Smooth muscle cell (in vitro differentiated cells): Measurements from ENCODE around the gene PLTP. TPM values are rescaled to one million over a fixed set of nuclear protein-coding genes. Genes with fewer than 3 reads are reported as not detected.

Experiments used
- DNase-seq: peaks from one replicate; lab custom pipeline; 2025; ENCODE audit not compliant: unreplicated experiment; lab: John Stamatoyannopoulos, UW
- H2AFZ ChIP-seq: fragments of 200-600 bp; sonication (generic); 2 replicates; pipeline ENCODE4 v1.6.0; 2016; ENCODE audit warnings: antibody characterized with exemption, low read depth, mild to moderate bottlenecking
- H3F3A ChIP-seq: fragments of 200-600 bp; sonication (generic); 2 replicates; pipeline ENCODE4 v1.6.0; 2017; ENCODE audit warnings: antibody characterized with exemption, low read depth
- H3K27ac ChIP-seq: fragments of 200-600 bp; sonication (generic); 2 replicates; pipeline ENCODE4 v1.5.1; 2016; ENCODE audit warnings: low read depth, mild to moderate bottlenecking
- H3K27me3 ChIP-seq: fragments of 200-600 bp; sonication (generic); 2 replicates; pipeline ENCODE4 v1.6.1; 2016; ENCODE audit warnings: low read depth, mild to moderate bottlenecking
- H3K36me3 ChIP-seq: fragments of 200-600 bp; sonication (generic); 2 replicates; pipeline ENCODE4 v1.5.1; 2016; ENCODE audit warnings: low read depth
- H3K4me1 ChIP-seq: fragments of 200-600 bp; sonication (generic); 2 replicates; pipeline ENCODE4 v1.5.1; 2016; ENCODE audit warnings: low read depth
- H3K4me2 ChIP-seq: fragments of 200-600 bp; sonication (generic); 2 replicates; pipeline ENCODE4 v1.6.0; 2016; ENCODE audit warnings: mild to moderate bottlenecking
- H3K4me3 ChIP-seq: fragments of 200-600 bp; sonication (generic); 2 replicates; pipeline ENCODE4 v1.5.1; 2016; ENCODE audit warnings: mild to moderate bottlenecking
- H3K79me2 ChIP-seq: fragments of 200-600 bp; sonication (generic); 2 replicates; pipeline ENCODE4 v1.6.0; 2016; ENCODE audit warnings: low read depth, mild to moderate bottlenecking
- H3K9ac ChIP-seq: fragments of 200-600 bp; sonication (generic); 2 replicates; pipeline ENCODE4 v1.6.0; 2016; ENCODE audit warnings: low read depth
- H3K9me3 ChIP-seq: fragments of 200-600 bp; sonication (generic); replicated peaks from 2 replicates; pipeline ENCODE4 v1.5.1; 2016; ENCODE audit warnings: low read depth
- H4K20me1 ChIP-seq: fragments of 200-600 bp; sonication (generic); 2 replicates; pipeline ENCODE4 v1.6.0; 2016; ENCODE audit warnings: low read depth
- WGBS: methylation state at CpG from one replicate; pipeline ENCODE4 v1.1.7; 2016; ENCODE audit warnings: low lambda C conversion rate; 5-methylcytosine and 5-hydroxymethylcytosine counted together
- polyA plus RNA-seq: library from polyadenylated mRNA; unstranded; fragments of >200 nt; fragmentation: Nextera tagmentation; extraction: Ambion mirVana; gene quantifications from 2 replicates; pipeline ENCODE4 v1.2.1, GENCODE V29; 2016
- total RNA-seq: library from RNA; depleted of rRNA; stranded (reverse); fragments of >200 nt; gene quantifications from 2 replicates; pipeline ENCODE4 v1.2.3, GENCODE V29; 2014
- TF ChIP-seq, protein P1 (sequence below): fragments of 200-600 bp; sonication (generic); IDR thresholded peaks from 2 replicates; pipeline ENCODE4 v1.5.1; 2017; ENCODE audit warnings: borderline replicate concordance, mild to moderate bottlenecking, antibody characterized with exemption; ENCODE audit not compliant: insufficient read depth, poor library complexity, severe bottlenecking

Gene PLTP
- total and polyA plus RNA-seq, 2 experiments from 2014 or later, result 81.0 to 262 TPM

DNA sequence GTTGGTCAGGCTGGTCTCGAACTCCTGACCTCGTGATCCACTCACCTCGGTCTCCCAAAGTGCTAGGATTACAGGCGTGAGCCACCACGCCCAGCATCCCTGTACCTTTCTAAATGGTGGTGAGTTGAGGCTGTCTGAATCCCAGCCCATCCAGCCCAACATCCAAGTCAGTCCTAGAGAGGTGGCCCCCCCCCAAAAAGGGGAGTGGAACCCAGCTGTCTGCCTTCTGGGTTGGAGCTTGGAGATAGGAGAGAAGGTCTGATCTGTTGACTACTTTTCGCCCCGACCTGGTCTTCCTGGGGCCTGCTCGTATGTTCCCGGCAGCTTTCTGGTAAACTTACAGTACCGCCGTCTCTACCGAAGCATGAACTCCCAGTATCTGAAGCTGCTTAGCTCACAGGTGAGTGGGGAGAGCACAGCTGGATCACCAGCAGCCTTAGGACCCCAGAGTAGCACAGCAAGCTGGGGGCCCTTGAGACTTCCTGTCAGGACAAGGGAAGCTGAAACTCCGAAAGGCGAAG, 15.3 kb downstream of the PLTP start:
- H4K20me1 ChIP-seq, result no peaks in the 10 kb centered on the region
- no peak for DNase-seq
- H3K4me3 ChIP-seq, result no peak overlapping the region
- H3K27ac ChIP-seq, result no peak overlapping the region
- H3K79me2 ChIP-seq, result peaks cover 4% of the 10 kb centered on the region
- H3K9me3 ChIP-seq, result no peaks in the 10 kb centered on the region
- H3K27me3 ChIP-seq, result no peaks in the 10 kb centered on the region
- 98% methylated on average over 14 of the region's 14 CpGs for WGBS
- peaks cover 4% of the 10 kb centered on the region for H3K4me1 ChIP-seq
- TF ChIP-seq, protein P1, sequence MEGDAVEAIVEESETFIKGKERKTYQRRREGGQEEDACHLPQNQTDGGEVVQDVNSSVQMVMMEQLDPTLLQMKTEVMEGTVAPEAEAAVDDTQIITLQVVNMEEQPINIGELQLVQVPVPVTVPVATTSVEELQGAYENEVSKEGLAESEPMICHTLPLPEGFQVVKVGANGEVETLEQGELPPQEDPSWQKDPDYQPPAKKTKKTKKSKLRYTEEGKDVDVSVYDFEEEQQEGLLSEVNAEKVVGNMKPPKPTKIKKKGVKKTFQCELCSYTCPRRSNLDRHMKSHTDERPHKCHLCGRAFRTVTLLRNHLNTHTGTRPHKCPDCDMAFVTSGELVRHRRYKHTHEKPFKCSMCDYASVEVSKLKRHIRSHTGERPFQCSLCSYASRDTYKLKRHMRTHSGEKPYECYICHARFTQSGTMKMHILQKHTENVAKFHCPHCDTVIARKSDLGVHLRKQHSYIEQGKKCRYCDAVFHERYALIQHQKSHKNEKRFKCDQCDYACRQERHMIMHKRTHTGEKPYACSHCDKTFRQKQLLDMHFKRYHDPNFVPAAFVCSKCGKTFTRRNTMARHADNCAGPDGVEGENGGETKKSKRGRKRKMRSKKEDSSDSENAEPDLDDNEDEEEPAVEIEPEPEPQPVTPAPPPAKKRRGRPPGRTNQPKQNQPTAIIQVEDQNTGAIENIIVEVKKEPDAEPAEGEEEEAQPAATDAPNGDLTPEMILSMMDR, result no peak
- H3K36me3 ChIP-seq, result no peaks in the 10 kb centered on the region
- H3K9ac ChIP-seq, result no peak overlapping the region
- H2AFZ ChIP-seq, result no peak overlapping the region
- H3F3A ChIP-seq, result peaks cover 12% of the 10 kb centered on the region
- H3K4me2 ChIP-seq, result no peak overlapping the region

DNA sequence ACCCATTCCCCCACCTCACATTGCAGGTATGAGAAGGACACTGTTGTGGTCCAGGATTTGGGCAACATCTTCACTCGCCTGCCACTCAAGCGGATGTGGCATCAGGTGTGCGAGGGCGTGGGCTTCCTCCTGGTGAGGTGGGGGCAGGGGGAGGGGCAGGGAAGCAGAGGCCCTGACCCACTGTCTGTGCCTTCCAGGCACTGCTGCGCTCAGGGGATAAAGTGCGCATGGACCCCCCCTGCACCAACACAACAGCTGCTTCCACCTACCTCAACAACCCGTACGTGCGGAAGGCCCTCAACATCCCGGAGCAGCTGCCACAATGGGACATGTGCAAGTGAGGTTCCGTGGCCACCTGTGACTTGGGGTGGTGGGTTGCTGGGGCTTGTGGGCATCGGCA, 17.2 kb downstream of the PLTP start:
- DNase-seq, result no peak
- TF ChIP-seq, protein P1, result no peak
- no peak overlapping the region for H2AFZ ChIP-seq
- H3K9ac ChIP-seq, result no peak overlapping the region
- H3K79me2 ChIP-seq, result peaks cover 5% of the 10 kb centered on the region
- H3K36me3 ChIP-seq, result no peaks in the 10 kb centered on the region
- 93% methylated on average over 12 of the region's 12 CpGs for WGBS
- no peaks in the 10 kb centered on the region for H3K9me3 ChIP-seq
- H3K4me3 ChIP-seq, result no peak overlapping the region
- H3K4me2 ChIP-seq, result no peak overlapping the region
- H3K27me3 ChIP-seq, result no peaks in the 10 kb centered on the region
- H4K20me1 ChIP-seq, result no peaks in the 10 kb centered on the region
- no peak overlapping the region for H3K27ac ChIP-seq
- peaks cover 6% of the 10 kb centered on the region for H3K4me1 ChIP-seq
- peaks cover 9% of the 10 kb centered on the region for H3F3A ChIP-seq

- DNase-seq, result no peak
- no peak overlapping the region for H3K4me3 ChIP-seq
- H3K9ac ChIP-seq, result no peak overlapping the region
- H3K36me3 ChIP-seq, result no peaks in the 10 kb centered on the region
- no peak overlapping the region for H2AFZ ChIP-seq
- peaks cover 6% of the 10 kb centered on the region for H3K4me1 ChIP-seq
- no peaks in the 10 kb centered on the region for H3K9me3 ChIP-seq
- H3K79me2 ChIP-seq, result peaks cover 5% of the 10 kb centered on the region
- no peaks in the 10 kb centered on the region for H4K20me1 ChIP-seq
- no peaks in the 10 kb centered on the region for H3K27me3 ChIP-seq
- no peak overlapping the region for H3K27ac ChIP-seq
- no peak overlapping the region for H3K4me2 ChIP-seq
- TF ChIP-seq, protein P1, result no peak
- peaks cover 9% of the 10 kb centered on the region for H3F3A ChIP-seq
- 94% methylated on average over 4 of the region's 4 CpGs for WGBS
These were observed 18.1 kb downstream of the PLTP start for GRCh38 chr20:45893831-45894230.

DNA sequence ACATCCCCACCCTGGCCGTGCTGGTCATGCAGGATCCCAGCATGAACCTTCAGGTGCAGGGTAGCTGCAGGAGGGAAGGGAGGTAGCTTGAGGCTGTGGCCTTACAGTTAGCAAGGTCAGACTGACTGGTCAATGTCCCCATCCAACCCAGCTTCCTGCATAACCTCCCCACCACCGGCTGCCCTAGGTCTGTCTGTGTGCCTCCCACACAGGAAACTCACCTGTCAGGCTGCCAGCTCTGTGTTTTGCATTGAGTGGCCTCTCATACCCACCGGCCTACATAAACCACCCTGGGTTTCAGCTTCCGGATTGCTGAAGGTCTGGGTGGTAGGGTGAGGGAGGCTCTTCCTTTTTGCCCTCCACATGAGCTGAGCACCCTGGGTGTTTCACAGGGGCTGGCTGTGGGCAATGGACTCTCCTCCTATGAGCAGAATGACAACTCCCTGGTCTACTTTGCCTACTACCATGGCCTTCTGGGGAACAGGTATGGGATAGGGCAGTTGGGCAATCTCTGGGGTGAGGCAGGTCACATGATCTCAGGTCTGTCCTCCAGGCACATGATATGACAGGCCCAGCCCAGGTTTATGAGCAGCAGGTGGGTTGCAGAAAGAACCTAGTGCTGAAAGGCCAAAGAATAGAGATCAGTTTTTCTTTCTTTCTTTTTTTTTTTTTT, 19.0 kb downstream of the PLTP start:
- no peak overlapping the region for H2AFZ ChIP-seq
- H3K9me3 ChIP-seq, result no peaks in the 10 kb centered on the region
- peaks cover 6% of the 10 kb centered on the region for H3K4me1 ChIP-seq
- no peak overlapping the region for H3K4me3 ChIP-seq
- DNase-seq, result no peak
- 96% methylated on average over 4 of the region's 4 CpGs for WGBS
- H3F3A ChIP-seq, result peaks cover 9% of the 10 kb centered on the region
- TF ChIP-seq, protein P1, result no peak
- no peak overlapping the region for H3K27ac ChIP-seq
- H3K36me3 ChIP-seq, result no peaks in the 10 kb centered on the region
- H3K27me3 ChIP-seq, result no peaks in the 10 kb centered on the region
- no peak overlapping the region for H3K4me2 ChIP-seq
- H4K20me1 ChIP-seq, result no peaks in the 10 kb centered on the region
- H3K79me2 ChIP-seq, result peaks cover 5% of the 10 kb centered on the region
- H3K9ac ChIP-seq, result no peak overlapping the region
